ENCODE data around the gene CHRNA10. TPM values are rescaled to one million over a fixed set of nuclear protein-coding genes. Genes with fewer than 3 reads are reported as not detected.

CHRNA10 gene
- total RNA-seq, 4 donors from 2014 or later, result 1.1 to 4.7 (median 2.6) TPM

GRCh38 chr11:3627291-3627690, 43.9 kb downstream of the CHRNA10 start:
- no peak for DNase-seq (ENCODE audit: low spot score)
- no peak for TF ChIP-seq CTCF (IDR thresholded peaks at IDR 0.05)
- ATAC-seq (ENCODE audit: low FRiP score), result no peak

GRCh38 chr11:3626250-3626960, 44.8 kb downstream of the CHRNA10 start:
- no peak for DNase-seq (ENCODE audit: low spot score)
- no peak for TF ChIP-seq CTCF (IDR thresholded peaks at IDR 0.05)
- no peak for ATAC-seq (ENCODE audit: low FRiP score)

- no peak for TF ChIP-seq CTCF (IDR thresholded peaks at IDR 0.05)
- DNase-seq (ENCODE audit: low spot score) (no peak), ATAC-seq (ENCODE audit: low FRiP score) (no peak)
Observed at GRCh38 chr11:3623767-3624458, 47.3 kb downstream of the CHRNA10 start.

- no peak for ATAC-seq (ENCODE audit: low FRiP score)
- no peak for TF ChIP-seq CTCF (IDR thresholded peaks at IDR 0.05)
- no peak for DNase-seq (ENCODE audit: low spot score)
Observed at GRCh38 chr11:3623121-3623520, 48.1 kb downstream of the CHRNA10 start.

- DNase-seq (ENCODE audit: low spot score) (no peak), ATAC-seq (ENCODE audit: low FRiP score) (no peak)
- no peak for TF ChIP-seq CTCF (IDR thresholded peaks at IDR 0.05)
Observed at GRCh38 chr11:3622521-3622920, 48.7 kb downstream of the CHRNA10 start.

GRCh38 chr11:3617990-3618389, 53.2 kb downstream of the CHRNA10 start:
- no peak for TF ChIP-seq CTCF (IDR thresholded peaks at IDR 0.05)
- no peak for DNase-seq (ENCODE audit: low spot score)
- no peak for ATAC-seq (ENCODE audit: low FRiP score)

Data from omental fat pad (tissue), 4 donors.